ELF-1 (cell line): ENCODE data around the gene INPP4B.

Experiments
- DNase-seq: peaks from one replicate; pipeline ENCODE4 v3.0.0-alpha.2; 2016; ENCODE audit warnings: low read depth, low spot score

INPP4B gene

DNA sequence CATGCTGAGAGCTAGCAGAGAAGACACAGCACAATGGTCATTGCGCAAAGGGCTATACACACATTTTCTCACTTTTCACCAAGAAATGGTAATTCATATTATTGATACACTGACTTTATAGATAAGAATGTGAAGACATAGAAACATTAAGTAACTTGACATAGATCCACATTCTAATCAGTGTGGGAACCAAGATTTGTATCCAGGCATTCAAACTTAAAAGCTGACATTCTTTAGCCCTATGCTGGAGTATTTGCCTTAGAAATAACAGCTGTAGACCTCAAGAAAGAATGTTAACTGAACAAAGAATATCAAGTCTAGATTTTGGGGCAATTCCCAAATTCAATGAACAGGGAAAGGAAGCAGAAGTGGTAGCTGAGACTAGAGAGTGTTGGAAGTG lies 824.9 kb downstream of the INPP4B start:
- DNase-seq = no peak

DNA sequence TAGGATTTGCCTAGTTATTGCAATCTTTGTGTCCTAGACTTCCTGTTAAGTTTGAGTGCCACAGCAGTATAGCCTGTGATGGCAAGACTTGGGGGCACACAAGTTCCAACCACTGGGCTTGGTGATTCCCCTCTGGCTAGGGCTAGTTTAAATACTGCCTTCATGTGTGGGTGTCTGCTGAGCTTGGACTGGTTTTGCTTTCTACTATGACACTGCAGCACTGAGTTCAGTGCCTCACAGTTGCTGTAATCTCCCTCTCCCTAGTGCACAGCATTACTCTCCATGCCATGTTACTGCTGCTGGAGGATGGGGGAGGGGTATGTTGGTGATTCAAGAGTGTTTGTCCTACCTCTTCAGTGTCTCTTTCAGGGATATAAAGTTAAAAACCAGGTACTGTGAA lies 830.1 kb downstream of the INPP4B start:
- DNase-seq = no peak

DNA sequence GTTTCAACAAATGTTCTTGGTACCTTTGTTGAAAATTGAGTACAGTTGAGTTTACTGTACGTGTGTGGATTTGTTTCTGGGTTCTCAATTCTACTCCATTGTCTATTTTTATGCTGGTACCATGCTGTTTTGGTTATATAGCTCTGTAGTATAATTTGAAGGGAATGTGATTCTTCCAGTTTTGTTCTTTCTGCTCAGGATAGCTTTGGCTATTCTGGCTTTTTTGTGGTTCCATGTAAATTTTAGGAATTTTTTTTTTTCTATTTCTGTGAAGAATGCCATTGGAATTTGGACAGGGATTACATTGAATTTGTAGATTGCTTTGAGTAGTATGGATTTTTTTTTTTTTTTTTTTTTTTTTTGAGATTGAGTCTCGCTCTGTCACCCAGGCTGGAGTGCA lies 836.4 kb downstream of the INPP4B start:
- DNase-seq = no peak

DNA sequence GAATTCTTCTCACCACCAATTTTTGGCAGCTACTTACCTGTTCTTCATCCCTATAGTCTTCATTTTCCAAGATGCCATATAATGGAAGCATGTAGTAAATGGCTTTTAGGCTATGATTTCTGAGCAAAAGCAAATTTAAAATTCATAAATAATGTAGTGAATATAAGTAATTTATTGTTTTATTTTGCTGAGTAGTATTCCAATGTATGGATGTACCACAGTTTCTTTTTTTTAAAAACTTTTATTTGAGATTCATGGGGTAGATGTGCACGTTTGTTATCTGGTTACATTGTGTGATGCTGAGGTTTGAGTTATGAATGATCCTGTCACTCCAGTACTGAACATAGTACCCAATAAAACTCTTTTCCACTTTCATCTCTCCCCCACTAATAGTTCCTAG lies 840.6 kb downstream of the INPP4B start:
- DNase-seq = no peak

DNA sequence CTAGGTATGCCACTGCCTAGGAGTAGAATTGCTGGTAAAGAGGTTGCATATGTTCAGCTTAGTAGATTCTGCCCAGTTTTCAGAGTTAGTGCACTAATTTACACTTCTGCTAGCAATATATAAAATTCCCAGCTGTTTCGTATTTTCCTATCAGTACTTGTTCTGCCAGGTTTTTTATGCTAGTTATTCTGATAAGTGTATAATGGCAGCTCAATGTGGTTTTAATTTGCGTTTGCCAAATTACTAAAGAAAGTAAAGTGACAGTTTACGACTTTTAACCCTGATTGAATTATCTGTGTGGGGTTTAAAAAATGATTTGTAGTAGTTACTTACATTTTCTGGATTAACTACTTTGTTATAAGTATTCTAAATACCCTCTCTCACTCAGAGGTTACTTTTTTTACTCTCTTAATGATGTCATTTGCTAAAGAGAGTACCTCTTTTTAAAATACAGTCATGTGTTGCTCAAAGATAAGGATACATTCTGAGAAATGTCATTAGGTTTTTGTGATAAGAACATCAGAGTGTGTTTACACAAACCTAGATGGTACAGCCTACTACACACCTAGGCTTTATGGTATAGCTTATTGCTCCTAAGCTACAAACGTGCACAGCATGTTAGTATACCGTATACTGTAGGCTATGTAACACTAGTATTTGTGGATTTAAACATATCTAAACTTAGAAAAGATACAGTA lies 846.5 kb downstream of the INPP4B start:
- no peak for DNase-seq

DNA sequence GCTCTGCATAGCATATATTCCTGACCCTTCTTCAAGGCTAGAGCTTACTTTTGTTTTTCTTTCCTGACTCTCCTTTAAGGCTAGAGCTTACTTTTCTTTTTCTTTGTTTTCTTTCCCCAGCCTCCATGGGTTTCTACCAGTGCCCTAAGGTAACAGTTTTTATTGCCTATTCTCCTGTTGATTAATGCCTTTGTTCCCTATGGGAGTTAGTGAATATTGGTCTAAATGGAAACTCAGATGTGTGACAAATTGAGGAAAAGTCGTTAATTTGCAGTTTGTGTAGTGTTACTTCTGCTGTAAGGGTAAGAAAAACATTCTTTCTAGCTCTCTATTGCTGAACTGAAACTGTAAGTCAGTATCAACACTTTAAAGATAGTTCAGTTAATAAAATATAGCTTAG lies 851.0 kb downstream of the INPP4B start:
- DNase-seq = peak; percentile 2

DNA sequence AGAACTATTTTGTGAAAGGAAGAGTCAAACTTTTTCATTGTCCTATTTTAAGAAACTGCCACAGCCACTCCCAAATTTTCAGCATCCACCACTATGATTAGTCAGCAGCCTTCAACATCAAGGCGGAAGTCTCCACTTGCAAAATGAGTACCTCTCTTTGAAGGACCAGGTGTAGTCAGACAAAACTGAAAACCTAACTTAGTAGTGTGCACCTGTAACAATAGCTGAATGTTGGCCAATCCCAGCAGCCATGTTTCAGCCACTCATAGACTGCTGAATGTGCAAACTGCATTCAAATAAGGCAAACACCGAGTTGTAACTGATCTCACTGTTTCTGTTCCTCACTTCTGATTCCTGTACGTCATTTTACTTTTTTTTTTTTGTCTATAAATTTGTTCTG lies 868.7 kb downstream of the INPP4B start:
- DNase-seq = no peak
